ENCODE results near the gene OCSTAMP. TPM values are rescaled to one million over a fixed set of nuclear protein-coding genes. Genes with fewer than 3 reads are reported as not detected.

The OCSTAMP gene
- total RNA-seq, 1 experiment from 2014 or later, result not detected

DNA sequence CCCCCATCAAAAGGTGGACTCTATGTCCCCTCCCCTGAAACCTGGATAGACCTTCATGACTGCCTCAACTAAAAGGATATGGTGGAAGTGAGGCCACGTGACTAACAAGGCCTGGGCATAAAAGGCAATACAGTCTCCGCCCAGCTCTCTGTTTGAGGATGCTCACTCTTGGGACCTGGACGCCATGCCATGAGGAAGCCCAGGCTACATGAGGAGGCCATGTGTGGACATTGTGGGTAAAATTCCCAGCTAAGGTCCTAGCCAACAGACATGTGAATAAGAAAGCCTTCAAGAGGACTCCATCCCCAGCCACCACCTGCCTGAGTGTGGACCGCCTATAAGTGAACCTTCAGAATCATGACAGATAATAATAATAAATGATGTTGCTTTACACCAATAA lies 29.9 kb downstream of the OCSTAMP start:
- in situ Hi-C loops (cut with HindIII; ENCODE audit: low pct_unique_long_range_greater_than_20kb, low sequenced_read_pairs), result no loop called here

DNA sequence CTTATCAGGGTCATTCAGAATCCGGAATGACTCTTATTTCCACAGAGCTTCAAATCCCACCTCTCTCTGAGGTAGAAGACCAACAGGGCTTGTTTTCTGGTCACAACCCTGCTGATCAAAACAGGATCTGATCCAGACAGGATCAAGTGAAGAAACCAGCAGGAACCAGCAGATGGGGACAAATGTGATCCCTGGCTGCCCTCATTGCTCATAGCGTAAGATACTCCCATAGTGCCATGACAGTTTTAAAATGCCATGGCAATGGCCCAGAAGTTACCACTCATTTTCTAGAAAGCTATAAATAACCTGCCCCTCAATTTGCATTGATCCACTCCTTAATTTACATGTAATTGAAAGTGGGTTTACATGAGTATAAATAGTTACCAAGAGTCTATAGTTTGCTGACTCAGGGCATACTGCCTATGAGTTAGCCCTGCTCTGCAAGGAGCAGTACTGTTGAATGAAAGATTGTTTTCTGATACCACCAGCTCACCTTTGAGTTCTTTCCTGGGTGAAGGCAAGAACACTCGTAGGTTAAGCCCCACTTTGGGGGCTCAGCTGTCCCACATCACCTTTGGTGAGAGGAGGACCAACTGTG lies 30.9 kb downstream of the OCSTAMP start:
- ATAC-seq, result no peak
- no peak for TF ChIP-seq POLR2AphosphoS5 (IDR thresholded peaks at IDR 0.05; ENCODE audit: low read depth, low read length)
- no peak for TF ChIP-seq TCF7L2 (IDR thresholded peaks at IDR 0.05; ENCODE audit: low read depth, low read length)
- TF ChIP-seq SIN3A (IDR thresholded peaks at IDR 0.05; ENCODE audit: borderline replicate concordance, insufficient read depth, low read depth, low read length), result no peak
- TF ChIP-seq, protein P1, sequence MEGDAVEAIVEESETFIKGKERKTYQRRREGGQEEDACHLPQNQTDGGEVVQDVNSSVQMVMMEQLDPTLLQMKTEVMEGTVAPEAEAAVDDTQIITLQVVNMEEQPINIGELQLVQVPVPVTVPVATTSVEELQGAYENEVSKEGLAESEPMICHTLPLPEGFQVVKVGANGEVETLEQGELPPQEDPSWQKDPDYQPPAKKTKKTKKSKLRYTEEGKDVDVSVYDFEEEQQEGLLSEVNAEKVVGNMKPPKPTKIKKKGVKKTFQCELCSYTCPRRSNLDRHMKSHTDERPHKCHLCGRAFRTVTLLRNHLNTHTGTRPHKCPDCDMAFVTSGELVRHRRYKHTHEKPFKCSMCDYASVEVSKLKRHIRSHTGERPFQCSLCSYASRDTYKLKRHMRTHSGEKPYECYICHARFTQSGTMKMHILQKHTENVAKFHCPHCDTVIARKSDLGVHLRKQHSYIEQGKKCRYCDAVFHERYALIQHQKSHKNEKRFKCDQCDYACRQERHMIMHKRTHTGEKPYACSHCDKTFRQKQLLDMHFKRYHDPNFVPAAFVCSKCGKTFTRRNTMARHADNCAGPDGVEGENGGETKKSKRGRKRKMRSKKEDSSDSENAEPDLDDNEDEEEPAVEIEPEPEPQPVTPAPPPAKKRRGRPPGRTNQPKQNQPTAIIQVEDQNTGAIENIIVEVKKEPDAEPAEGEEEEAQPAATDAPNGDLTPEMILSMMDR (IDR thresholded peaks at IDR 0.05), result no peak
- TF ChIP-seq, protein P2, sequence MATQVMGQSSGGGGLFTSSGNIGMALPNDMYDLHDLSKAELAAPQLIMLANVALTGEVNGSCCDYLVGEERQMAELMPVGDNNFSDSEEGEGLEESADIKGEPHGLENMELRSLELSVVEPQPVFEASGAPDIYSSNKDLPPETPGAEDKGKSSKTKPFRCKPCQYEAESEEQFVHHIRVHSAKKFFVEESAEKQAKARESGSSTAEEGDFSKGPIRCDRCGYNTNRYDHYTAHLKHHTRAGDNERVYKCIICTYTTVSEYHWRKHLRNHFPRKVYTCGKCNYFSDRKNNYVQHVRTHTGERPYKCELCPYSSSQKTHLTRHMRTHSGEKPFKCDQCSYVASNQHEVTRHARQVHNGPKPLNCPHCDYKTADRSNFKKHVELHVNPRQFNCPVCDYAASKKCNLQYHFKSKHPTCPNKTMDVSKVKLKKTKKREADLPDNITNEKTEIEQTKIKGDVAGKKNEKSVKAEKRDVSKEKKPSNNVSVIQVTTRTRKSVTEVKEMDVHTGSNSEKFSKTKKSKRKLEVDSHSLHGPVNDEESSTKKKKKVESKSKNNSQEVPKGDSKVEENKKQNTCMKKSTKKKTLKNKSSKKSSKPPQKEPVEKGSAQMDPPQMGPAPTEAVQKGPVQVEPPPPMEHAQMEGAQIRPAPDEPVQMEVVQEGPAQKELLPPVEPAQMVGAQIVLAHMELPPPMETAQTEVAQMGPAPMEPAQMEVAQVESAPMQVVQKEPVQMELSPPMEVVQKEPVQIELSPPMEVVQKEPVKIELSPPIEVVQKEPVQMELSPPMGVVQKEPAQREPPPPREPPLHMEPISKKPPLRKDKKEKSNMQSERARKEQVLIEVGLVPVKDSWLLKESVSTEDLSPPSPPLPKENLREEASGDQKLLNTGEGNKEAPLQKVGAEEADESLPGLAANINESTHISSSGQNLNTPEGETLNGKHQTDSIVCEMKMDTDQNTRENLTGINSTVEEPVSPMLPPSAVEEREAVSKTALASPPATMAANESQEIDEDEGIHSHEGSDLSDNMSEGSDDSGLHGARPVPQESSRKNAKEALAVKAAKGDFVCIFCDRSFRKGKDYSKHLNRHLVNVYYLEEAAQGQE (IDR thresholded peaks at IDR 0.05; ENCODE audit: insufficient read depth in 1 of 2, low read depth in 2 of 2, low read length in 1 of 2), result no peak
- no peaks in the 10 kb centered on the region for H3K9me3 ChIP-seq (ENCODE audit: control insufficient read depth, insufficient read depth, low read depth, low read length)
- no peaks in the 10 kb centered on the region for H3K4me1 ChIP-seq (ENCODE audit: control insufficient read depth, insufficient read depth, low read length)
- peaks cover 8% of the 10 kb centered on the region; the same call in 1 of the 2 replicates for H3K27me3 ChIP-seq (ENCODE audit: control insufficient read depth, insufficient read depth, low read length)
- intact Hi-C loops (cut with micrococcal nuclease; ENCODE audit: unreplicated experiment), result loop anchor here (2.0 kb wide), 1 partner anchor 161 kb away; no protein-coding TSS in a partner anchor
- CTCF ChIA-PET, result no interaction called here
- POLR2A ChIA-PET, result no interaction called here
- no peak for DNase-seq (ENCODE audit: low read depth, low spot score)
- no peak overlapping the region for H3K27ac ChIP-seq (ENCODE audit: low read length)
- H3K36me3 ChIP-seq (ENCODE audit: control insufficient read depth, insufficient read depth, low read length), result no peaks in the 10 kb centered on the region
- BruUV-seq (replicated peaks), result no TSS peak
- no peak overlapping the region for H3K4me3 ChIP-seq (ENCODE audit: low read depth in 2 of 2, low read length in 2 of 2)
- in situ Hi-C loops (cut with HindIII; ENCODE audit: low pct_unique_long_range_greater_than_20kb, low sequenced_read_pairs), result no loop called here

More for the DNA sequence above, 29.9 kb downstream of the OCSTAMP start:
- no TSS peak for BruUV-seq (replicated peaks)
- Histone ChIP-seq H3K27ac (ENCODE audit: low read length) (no peak overlapping the region), H3K9me3 (ENCODE audit: control insufficient read depth, insufficient read depth, low read depth, low read length) (no peaks in the 10 kb centered on the region), H3K4me1 (ENCODE audit: control insufficient read depth, insufficient read depth, low read length) (no peaks in the 10 kb centered on the region), H3K27me3 (ENCODE audit: control insufficient read depth, insufficient read depth, low read length) (peaks cover 3% of the 10 kb centered on the region; the same call in 1 of the 2 replicates), H3K36me3 (ENCODE audit: control insufficient read depth, insufficient read depth, low read length) (no peaks in the 10 kb centered on the region), H3K4me3 (ENCODE audit: low read depth in 2 of 2, low read length in 2 of 2) (no peak overlapping the region)
- TF ChIP-seq, protein P2 (IDR thresholded peaks at IDR 0.05; ENCODE audit: insufficient read depth in 1 of 2, low read depth in 2 of 2, low read length in 1 of 2), result no peak
- TF ChIP-seq, protein P1 (IDR thresholded peaks at IDR 0.05), result no peak
- no peak for TF ChIP-seq SIN3A (IDR thresholded peaks at IDR 0.05; ENCODE audit: borderline replicate concordance, insufficient read depth, low read depth, low read length)
- POLR2A ChIA-PET, result no interaction called here
- no peak for ATAC-seq
- DNase-seq (ENCODE audit: low read depth, low spot score), result no peak
- intact Hi-C loops (cut with micrococcal nuclease; ENCODE audit: unreplicated experiment), result loop anchor here (2.0 kb wide), 1 partner anchor 160 kb away; no protein-coding TSS in a partner anchor
- CTCF ChIA-PET, result no interaction called here

Measured in Panc1 (cell line).